Ishikawa (cell line): ENCODE results near the gene CNGA3.

Experiments
- CEBPB ChIP-seq: IDR thresholded peaks from 2 replicates; pipeline ENCODE4 v1.6.1; 2012
- CREB1 ChIP-seq: IDR thresholded peaks from 2 replicates; pipeline ENCODE4 v1.6.1; 2012; ENCODE audit warnings: low read depth
- EGR1 ChIP-seq: IDR thresholded peaks from 2 replicates; pipeline ENCODE4 v1.6.1; 2012
- EP300 ChIP-seq: IDR thresholded peaks from 2 replicates; pipeline ENCODE4 v1.6.1; 2012; ENCODE audit warnings: borderline replicate concordance
- FOXM1 ChIP-seq: IDR thresholded peaks from 2 replicates; pipeline ENCODE4 v1.6.1; 2012; ENCODE audit warnings: low read depth, borderline replicate concordance
- NFIC ChIP-seq: IDR thresholded peaks from 2 replicates; pipeline ENCODE4 v1.6.1; 2012
- RAD21 ChIP-seq: IDR thresholded peaks from 2 replicates; pipeline ENCODE4 v1.6.1; 2012; ENCODE audit warnings: low read depth
- REST ChIP-seq: IDR thresholded peaks from 2 replicates; pipeline ENCODE4 v1.6.1; 2012; ENCODE audit warnings: low read depth, mild to moderate bottlenecking
- TAF1 ChIP-seq: IDR thresholded peaks from 2 replicates; pipeline ENCODE4 v1.6.1; 2012; ENCODE audit warnings: low read depth, mild to moderate bottlenecking
- TCF12 ChIP-seq: IDR thresholded peaks from 2 replicates; pipeline ENCODE4 v1.6.1; 2012; ENCODE audit warnings: low read depth
- TEAD4 ChIP-seq: IDR thresholded peaks from 2 replicates; pipeline ENCODE4 v1.6.1; 2012
- USF1 ChIP-seq: IDR thresholded peaks from 2 replicates; pipeline ENCODE4 v1.6.1; 2012
- YY1 ChIP-seq: IDR thresholded peaks from 2 replicates; pipeline ENCODE4 v1.6.1; 2012; ENCODE audit warnings: low read depth
- ZBTB7A ChIP-seq: IDR thresholded peaks from 2 replicates; pipeline ENCODE4 v1.6.1; 2012; ENCODE audit warnings: low read depth
- TF ChIP-seq, protein P1 (sequence below): IDR thresholded peaks from 2 replicates; pipeline ENCODE4 v1.6.1; 2012

CNGA3 gene

GRCh38 chr2:98311771-98312545 lies 34.3 kb upstream of the CNGA3 start:
- TF ChIP-seq EP300 (no peak), TAF1 (no peak), YY1 (no peak), CEBPB (no peak), CREB1 (no peak), EGR1 (no peak), USF1 (no peak), NFIC (no peak), REST (no peak), RAD21 (no peak), TEAD4 (no peak), ZBTB7A (no peak), FOXM1 (no peak), TCF12 (no peak)
- TF ChIP-seq, protein P1, sequence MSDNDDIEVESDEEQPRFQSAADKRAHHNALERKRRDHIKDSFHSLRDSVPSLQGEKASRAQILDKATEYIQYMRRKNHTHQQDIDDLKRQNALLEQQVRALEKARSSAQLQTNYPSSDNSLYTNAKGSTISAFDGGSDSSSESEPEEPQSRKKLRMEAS, result no peak

GRCh38 chr2:98313492-98314250 lies 32.6 kb upstream of the CNGA3 start:
- TF ChIP-seq CEBPB (no peak), TEAD4 (no peak), YY1 (no peak), NFIC (no peak), ZBTB7A (no peak), USF1 (no peak), TCF12 (no peak), EP300 (no peak), EGR1 (no peak), FOXM1 (no peak), RAD21 (no peak), TAF1 (no peak), REST (no peak), CREB1 (no peak)
- TF ChIP-seq, protein P1, result no peak

DNA sequence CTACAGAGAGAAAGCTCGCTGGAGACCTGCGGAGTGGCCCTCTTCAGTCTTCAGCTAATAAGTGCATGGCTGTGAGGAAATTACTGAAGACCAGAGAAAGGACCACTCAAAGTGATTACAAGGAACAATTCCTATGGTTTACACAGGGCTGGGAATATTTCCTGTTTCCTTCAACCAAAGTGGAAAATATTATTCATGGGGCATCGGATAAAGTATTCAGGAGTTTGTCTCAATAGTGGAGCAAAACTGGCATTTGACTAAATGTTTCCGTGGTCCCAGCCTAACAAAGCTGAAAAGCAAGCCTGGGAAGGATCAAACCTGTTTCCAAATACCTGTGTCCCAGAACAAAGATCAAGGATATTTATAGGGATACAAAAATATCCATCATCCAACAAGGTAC lies 32.0 kb upstream of the CNGA3 start:
- TF ChIP-seq ZBTB7A (no peak), TCF12 (no peak)

GRCh38 chr2:98315957-98316356 lies 30.3 kb upstream of the CNGA3 start:
- TF ChIP-seq YY1, result no peak
- TF ChIP-seq NFIC, result no peak
- TF ChIP-seq TCF12, result no peak
- no peak for TF ChIP-seq RAD21
- no peak for TF ChIP-seq REST
- TF ChIP-seq CEBPB, result no peak
- no peak for TF ChIP-seq TAF1
- TF ChIP-seq EGR1, result no peak
- TF ChIP-seq ZBTB7A, result no peak
- no peak for TF ChIP-seq USF1
- TF ChIP-seq CREB1, result no peak
- TF ChIP-seq, protein P1, result no peak
- TF ChIP-seq FOXM1, result no peak
- no peak for TF ChIP-seq TEAD4
- TF ChIP-seq EP300, result no peak
